ENCODE data around the gene RPL29. TPM values are rescaled to one million over a fixed set of nuclear protein-coding genes. Genes with fewer than 3 reads are reported as not detected.

Gene RPL29
- total and polyA plus RNA-seq, 2 of the 13 experiments (the other 11 are each of a cell fraction or from before 2014, with no cell fraction given): 1,348 to 2,263 TPM

DNA sequence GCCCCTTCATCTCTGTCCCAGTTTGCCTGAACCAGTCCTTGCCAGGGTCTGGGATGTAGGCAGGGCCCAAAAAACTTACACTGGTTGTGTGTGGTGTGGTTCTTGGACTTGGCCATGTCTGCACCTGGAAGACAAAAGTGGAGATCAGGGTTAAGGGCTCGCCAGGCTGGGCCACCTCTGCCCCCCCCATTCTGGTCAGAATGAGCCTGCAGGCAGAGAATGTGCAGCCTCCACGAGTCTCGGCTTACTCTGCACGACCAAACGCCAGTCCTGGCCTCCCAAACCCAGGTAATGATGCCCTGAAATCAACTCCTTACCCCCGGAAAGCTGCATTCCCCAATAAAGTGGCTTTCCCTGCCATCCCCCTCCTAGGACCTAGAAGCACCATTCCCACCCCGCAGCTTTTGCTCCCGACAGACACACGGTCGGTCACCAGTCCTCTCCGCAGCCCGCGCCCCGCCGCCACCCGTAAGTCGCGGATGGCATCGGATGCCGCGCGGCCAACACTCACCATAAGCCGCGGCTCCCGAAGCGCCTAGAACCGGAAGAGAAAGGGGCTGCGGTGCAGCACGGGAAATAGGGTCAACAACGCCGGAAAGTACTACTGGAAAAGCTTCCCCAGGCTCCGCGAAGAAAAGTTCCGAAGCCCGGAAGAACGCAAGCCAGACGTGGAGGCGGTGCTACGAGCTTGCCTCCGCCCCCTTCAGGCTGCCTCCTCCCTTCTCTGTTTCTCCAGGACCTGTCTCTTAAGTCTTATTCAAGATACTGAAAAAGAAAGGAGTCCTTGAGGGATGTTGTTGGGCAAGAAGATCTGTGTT lies at the start of gene RPL29 (continued):
- TF ChIP-seq ZNF646 (CRISPR knock-in tag; IDR thresholded peaks at IDR 0.05): 0 out of 2 replicates have a peak, but pooled peaks have one; percentile 26
- TF ChIP-seq HOXD1 (CRISPR knock-in tag; IDR thresholded peaks at IDR 0.05): no peak; the same call in none of the 2 replicates
- TF ChIP-seq SMYD3 (CRISPR knock-in tag; IDR thresholded peaks at IDR 0.05): peak; percentile 80; the same call in 1 of the 2 replicates
- TF ChIP-seq, protein P1, sequence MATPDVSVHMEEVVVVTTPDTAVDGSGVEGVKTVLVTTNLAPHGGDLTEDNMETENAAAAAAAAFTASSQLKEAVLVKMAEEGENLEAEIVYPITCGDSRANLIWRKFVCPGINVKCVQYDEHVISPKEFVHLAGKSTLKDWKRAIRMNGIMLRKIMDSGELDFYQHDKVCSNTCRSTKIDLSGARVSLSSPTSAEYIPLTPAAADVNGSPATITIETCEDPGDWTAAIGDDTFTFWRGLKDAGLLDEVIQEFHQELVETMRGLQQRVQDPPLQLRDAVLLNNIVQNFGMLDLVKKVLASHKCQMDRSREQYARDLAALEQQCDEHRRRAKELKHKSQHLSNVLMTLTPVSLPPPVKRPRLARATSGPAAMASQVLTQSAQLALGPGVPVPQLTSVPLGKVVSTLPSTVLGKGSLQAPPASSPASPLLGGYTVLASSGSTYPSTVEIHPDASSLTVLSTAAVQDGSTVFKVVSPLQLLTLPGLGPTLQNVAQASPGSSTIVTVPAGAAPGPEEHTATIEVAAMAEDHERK (CRISPR knock-in tag; IDR thresholded peaks at IDR 0.05; ENCODE audit: low read depth): 0 out of 2 replicates have a peak, but pooled peaks have one; percentile 54
- TF ChIP-seq ZNF766 (CRISPR knock-in tag; IDR thresholded peaks at IDR 0.05; ENCODE audit: borderline replicate concordance): peak; percentile 88
- peak; percentile 89 for TF ChIP-seq MXD4 (CRISPR knock-in tag; IDR thresholded peaks at IDR 0.05)
- TF ChIP-seq HDAC6 (IDR thresholded peaks at IDR 0.05; ENCODE audit: low read depth, low read length): no peak
- no peak for TF ChIP-seq ZNF20 (CRISPR knock-in tag; IDR thresholded peaks at IDR 0.05)
- TF ChIP-seq, protein P2, sequence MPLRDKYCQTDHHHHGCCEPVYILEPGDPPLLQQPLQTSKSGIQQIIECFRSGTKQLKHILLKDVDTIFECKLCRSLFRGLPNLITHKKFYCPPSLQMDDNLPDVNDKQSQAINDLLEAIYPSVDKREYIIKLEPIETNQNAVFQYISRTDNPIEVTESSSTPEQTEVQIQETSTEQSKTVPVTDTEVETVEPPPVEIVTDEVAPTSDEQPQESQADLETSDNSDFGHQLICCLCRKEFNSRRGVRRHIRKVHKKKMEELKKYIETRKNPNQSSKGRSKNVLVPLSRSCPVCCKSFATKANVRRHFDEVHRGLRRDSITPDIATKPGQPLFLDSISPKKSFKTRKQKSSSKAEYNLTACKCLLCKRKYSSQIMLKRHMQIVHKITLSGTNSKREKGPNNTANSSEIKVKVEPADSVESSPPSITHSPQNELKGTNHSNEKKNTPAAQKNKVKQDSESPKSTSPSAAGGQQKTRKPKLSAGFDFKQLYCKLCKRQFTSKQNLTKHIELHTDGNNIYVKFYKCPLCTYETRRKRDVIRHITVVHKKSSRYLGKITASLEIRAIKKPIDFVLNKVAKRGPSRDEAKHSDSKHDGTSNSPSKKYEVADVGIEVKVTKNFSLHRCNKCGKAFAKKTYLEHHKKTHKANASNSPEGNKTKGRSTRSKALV (CRISPR knock-in tag; IDR thresholded peaks at IDR 0.05): no peak; the same call in 1 of the 2 replicates
- TF ChIP-seq TAF1 (CRISPR knock-in tag; IDR thresholded peaks at IDR 0.05): peak; percentile 100
- TF ChIP-seq ZNF639 (CRISPR knock-in tag; conservative IDR thresholded peaks at IDR 0.05): peak; percentile 93
- peak; percentile 66; the same call in 1 of the 2 replicates for TF ChIP-seq FOXJ3 (CRISPR knock-in tag; IDR thresholded peaks at IDR 0.05; ENCODE audit: borderline replicate concordance)
- TF ChIP-seq IKZF5 (CRISPR knock-in tag; IDR thresholded peaks at IDR 0.05): peak; percentile 94
- 0 out of 2 replicates have a peak, but pooled peaks have one; percentile 35 for TF ChIP-seq ZNF24 (IDR thresholded peaks at IDR 0.05)
- TF ChIP-seq ZNF614 (CRISPR knock-in tag; IDR thresholded peaks at IDR 0.05; ENCODE audit: borderline replicate concordance): peak; percentile 90
- TF ChIP-seq PHF20 (CRISPR knock-in tag; IDR thresholded peaks at IDR 0.05): peak; percentile 98

Data from HepG2 (cell line).